ENCODE data around the gene ATG16L1.

The ATG16L1 gene

DNA sequence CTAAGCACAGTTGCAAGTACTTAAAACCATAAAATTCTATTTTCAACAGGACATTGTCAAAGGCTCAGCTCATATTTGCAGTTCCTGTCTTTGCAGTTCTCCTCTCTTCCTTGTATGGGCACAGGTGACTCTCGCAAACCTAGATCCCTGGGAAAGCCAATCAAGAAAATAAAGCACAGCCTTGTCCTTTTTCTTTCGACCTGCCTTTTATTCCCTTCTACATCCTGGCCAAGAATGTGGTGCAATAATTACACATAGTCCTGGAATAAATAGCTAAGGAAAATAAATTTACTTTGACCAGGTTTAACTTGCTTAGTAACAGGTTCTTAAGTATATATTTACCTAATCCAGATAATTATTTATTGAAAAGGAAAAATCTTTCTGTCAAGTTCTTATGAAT lies 20.2 kb downstream of the ATG16L1 start:
- no peak for DNase-seq (ENCODE audit: low read depth)
- TF ChIP-seq CTCF (conservative IDR thresholded peaks at IDR 0.05; ENCODE audit: low read depth, low read length), result no peak
- H3K4me3 ChIP-seq (ENCODE audit: low read depth, low read length), result no peak overlapping the region

DNA sequence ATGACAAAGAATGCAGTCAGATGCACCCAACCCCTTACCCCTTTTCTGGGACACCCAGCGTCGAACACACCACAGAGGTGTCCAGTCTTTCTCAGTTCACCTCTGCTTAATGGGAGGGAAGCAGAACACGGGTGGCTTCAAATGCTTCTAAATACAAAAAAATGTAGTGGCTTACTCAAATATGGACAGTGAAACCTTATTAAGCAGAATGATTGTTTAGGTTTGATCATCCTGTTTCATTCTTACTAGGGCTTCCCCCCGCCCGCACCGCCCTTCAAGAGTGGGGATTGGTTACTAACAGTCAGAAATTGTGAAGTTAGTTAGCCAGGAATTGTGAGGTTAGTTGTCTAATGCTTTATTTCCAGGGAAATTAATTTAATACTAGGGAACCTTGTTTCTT lies 21.6 kb downstream of the ATG16L1 start:
- DNase-seq (ENCODE audit: low read depth), result no peak
- no peak for TF ChIP-seq CTCF (conservative IDR thresholded peaks at IDR 0.05; ENCODE audit: low read depth, low read length)
- H3K4me3 ChIP-seq (ENCODE audit: low read depth, low read length), result no peak overlapping the region

DNA sequence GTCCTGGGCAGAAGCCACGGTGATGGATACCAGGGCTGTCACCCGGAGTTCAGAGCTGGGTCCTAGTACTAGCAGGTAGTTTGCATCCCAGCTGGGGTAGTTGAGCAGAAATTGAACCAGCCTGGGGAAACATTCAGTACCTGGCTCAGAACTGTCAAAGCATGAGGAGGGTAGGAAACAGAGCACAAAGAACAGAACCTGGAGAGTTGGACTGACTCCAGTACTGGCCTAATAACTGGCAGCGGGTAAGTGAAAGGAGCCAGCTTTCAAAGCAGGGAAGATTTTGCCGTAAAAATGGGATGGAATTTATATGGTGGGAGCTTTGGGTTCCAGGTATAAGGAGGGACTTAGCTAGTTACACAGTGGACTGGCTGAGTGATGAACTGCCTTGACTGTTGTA lies 23.8 kb downstream of the ATG16L1 start:
- H3K4me3 ChIP-seq (ENCODE audit: low read depth, low read length), result no peak overlapping the region
- no peak for TF ChIP-seq CTCF (conservative IDR thresholded peaks at IDR 0.05; ENCODE audit: low read depth, low read length)
- DNase-seq (ENCODE audit: low read depth), result no peak

DNA sequence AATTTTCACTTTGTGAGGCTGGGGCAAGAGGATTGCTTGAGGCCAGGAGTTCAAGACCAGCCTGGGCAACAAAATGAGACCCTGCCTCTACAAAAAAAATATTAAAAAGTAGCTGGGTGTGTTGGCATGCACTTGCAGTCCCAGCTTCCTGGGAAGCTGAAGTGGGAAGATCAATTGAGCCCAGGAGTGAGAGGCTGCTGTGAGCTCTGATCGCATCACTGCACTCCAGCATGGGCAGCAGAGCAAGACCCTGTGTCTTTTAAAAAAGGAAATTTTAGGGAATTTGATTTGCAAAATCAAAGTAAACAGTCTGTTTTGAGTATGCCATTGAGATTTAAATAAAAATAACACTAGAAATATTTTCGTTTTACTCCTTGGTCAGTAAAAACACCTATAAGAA lies 27.4 kb downstream of the ATG16L1 start:
- H3K4me3 ChIP-seq (ENCODE audit: low read depth, low read length), result no peak overlapping the region
- TF ChIP-seq CTCF (conservative IDR thresholded peaks at IDR 0.05; ENCODE audit: low read depth, low read length), result no peak
- no peak for DNase-seq (ENCODE audit: low read depth)

GRCh38 chr2:233280114-233280693 lies 28.7 kb downstream of the ATG16L1 start:
- no peak for TF ChIP-seq CTCF (conservative IDR thresholded peaks at IDR 0.05; ENCODE audit: low read depth, low read length)
- no peak overlapping the region for H3K4me3 ChIP-seq (ENCODE audit: low read depth, low read length)
- DNase-seq (ENCODE audit: low read depth), result no peak

GRCh38 chr2:233281553-233281952 lies 30.1 kb downstream of the ATG16L1 start:
- no peak for DNase-seq (ENCODE audit: low read depth)
- no peak for TF ChIP-seq CTCF (conservative IDR thresholded peaks at IDR 0.05; ENCODE audit: low read depth, low read length)
- H3K4me3 ChIP-seq (ENCODE audit: low read depth, low read length), result no peak overlapping the region

GRCh38 chr2:233281992-233282603 lies 30.6 kb downstream of the ATG16L1 start:
- no peak overlapping the region for H3K4me3 ChIP-seq (ENCODE audit: low read depth, low read length)
- DNase-seq (ENCODE audit: low read depth), result no peak
- no peak for TF ChIP-seq CTCF (conservative IDR thresholded peaks at IDR 0.05; ENCODE audit: low read depth, low read length)
